Inferior parietal cortex (tissue), 1 donor: Measurements from ENCODE around the gene GRB14.
A peak's percentile ranks its signal among the peaks of the same experiment; 100 is the strongest.
"Not testable (repeated sequence)": the region's sequence is repeated elsewhere in the genome, so short reads cannot be mapped to it uniquely, and the experiment has no call there.

Source experiments
- DNase-seq: peaks from one replicate; pipeline ENCODE4 v3.0.0-alpha.2; 2016; ENCODE audit errors: extremely low spot score

GRB14 gene

DNA sequence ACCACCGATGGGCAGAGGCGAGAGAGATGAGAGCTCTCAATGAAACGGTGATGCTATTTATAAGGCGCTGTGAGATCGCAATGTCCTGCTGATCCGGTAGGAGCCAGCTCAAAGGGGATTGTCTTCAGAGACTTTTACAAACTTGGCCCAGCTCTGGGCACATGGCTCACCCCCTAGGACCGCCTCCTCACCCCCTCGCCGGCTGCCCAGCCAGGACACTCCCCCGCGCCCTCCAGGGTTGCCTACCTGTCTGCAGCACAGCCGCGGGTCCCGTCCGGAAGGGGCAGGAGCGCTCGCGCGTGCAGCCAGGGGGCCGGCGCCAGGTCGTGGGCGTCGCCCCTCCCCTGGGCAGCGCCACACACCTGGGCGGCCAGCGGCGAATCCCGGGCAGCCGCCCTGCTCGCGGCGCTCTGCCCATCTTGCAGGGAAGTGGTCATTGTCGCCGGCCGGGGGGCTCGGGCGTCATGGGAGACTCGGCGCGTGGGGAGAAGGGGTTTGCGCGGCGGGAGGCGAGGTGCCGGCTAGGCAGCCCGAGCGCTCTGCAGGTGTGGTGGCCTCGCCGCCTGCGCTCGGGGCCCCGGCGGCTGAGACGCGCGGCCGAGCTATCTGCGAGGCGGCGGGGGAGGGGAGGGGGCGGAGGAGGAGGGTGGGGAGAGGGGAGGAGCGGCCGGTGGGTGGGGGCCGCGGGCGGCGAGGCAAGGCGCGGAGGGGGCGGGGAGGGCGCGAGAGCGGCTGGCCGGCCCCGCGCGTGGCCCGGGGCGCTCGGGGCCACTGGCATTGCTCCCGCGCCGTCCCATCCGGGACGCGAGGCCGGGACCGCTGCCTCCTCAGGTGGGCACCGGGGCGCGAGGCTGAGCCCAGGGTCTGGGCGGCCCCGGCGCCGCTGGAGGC, at the start of gene GRB14:
TSS of gene GRB14 (minus strand) at position 610 of the 891 bp plus-strand sequence. CDS start at position 437, 173 bp downstream.
- DNase-seq: no peak

DNA sequence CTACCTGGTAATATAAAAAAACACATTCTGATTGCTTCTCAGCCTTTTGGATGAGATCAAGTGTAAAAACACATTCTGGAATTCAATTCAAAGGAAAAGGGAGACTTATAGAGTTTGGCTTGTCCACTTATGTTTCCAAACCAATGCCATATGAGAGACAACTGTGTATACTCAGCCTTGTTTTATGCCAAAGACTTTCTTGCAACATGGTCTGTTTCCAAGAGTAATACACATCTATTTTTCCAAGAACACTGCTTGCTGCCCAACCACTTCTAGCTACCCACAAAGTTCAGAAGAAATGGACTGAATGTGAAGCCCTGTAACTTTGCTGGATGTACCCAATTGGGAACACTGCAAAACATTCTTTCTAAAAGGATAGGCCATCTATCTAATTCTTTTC, 48.0 kb upstream of the GRB14 start:
- DNase-seq: no peak

DNA sequence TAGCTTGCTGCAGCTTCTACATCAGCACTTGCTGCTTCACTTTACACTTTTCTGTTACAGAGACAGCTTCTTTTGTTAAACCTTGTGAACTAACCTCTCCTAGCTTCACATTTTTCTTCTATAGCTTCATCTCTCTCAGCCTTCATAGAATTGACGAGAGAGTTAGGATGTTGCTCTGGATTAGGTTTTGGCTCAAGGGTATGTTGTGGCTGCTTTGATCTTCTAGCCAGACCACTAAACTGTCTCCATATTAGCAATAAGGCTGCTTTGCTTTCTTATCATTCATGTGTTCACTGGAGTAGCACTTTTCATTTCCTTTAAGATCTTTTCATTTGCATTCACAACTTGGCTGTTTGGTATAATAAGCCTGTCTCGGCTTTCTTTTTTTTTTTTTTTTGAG, 46.3 kb upstream of the GRB14 start:
- no peak for DNase-seq

DNA sequence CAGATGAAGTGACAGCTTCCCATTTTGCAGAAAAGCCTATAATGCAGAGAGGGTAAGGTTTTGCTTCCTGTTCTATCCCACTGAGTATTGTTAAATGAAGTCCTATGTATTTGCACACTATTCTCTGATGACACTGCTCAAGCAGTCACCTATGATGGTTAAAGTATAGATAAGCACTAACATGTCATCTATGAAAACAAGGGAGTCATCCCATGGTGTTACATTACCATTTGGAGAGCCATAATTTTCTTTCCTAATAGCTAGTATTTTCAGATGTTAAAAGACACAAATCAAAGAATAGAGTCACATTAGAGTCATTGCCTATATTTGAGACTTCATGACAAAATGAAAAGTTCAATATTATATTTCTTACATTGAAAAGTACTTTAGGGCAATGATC, 42.8 kb upstream of the GRB14 start:
- DNase-seq: no peak

DNA sequence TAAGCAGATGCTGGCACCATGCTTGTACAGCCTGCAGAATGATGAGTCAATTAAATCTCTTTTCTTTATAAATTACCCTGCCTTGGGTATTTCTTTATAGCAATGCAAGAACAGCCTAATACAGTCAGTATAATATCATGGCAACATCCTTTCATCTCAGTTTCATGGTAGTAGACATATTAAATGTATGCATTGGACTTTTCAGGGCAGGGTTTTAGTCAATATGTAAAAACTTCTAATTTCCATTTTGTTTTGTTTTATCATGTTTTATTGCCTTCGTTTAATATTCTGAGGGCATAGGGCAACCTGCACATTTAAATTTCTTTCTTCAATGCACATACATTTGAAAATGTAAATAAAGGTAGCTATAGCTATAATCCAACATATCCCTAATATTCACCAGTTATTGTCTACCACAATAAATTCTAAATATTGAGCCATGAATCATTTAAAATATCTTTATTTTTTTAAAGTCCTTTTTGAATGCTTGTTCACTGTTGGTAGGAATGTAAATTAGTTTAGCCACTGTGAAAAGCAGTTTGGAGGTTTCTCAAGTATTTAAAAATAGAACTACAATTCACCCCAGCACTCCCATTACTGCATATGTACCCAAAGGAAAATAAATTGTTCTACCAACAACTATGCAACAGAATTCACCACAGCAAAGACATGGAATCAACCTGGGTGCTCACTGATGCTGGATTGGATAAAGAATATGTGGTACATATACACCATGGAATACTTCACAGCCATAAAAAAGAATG, 41.8 kb upstream of the GRB14 start:
- no peak for DNase-seq

DNA sequence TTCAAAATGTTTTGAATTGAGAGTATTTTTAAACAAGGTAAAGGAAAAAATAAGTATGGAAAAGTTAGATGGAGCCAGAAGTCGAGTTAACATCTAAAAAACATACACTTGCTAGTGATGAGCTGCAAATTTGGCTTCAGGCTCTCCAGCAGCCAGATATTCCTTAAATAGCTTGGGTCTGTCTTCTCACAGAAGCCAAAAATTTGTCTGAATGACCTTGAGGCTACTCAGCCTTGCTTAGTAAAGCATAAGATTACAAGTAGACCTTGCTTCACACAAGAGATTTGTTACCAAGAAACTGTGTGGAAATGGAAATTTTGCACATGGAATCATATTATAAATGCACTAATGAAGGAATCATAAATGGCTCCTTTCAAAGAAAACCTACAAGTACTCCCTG, 40.8 kb upstream of the GRB14 start:
- no peak for DNase-seq

DNA sequence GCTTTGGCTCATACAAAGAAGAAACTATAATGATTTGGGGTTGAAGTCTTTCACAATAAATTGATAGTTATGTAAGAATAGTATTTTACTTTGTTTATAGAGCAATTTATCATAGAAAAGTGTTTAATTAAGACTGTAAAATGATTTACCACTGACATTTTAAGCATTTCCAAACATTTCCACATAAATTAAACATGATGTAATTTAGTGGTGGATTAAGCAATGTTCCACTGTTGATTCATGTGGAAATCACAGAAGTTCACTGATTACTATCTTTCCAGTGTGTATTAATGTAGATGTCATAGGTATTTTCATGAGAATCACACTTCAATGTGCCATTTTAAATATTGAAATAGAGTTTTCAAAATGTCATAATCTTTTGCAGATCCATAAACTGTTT, 40.1 kb upstream of the GRB14 start:
- no peak for DNase-seq

DNA sequence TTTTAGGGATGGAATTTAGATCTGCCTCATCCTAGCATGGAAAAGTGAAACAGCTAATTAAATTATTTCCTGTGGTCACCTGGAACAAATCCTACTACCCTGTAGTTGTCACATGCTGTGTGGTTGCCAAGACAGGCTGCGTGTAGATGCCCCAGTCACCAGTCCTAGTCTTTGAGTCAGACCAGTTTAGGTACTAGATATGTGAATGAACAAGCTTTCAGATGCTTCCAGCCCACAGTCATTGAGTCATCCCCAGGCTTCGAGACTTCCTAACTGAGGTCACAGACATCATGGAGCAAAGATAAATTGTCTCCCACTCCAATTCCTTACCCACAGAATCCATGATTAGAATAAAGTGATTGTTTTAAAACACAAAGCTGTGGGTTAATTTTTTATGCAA, 35.8 kb upstream of the GRB14 start:
- DNase-seq: no peak

DNA sequence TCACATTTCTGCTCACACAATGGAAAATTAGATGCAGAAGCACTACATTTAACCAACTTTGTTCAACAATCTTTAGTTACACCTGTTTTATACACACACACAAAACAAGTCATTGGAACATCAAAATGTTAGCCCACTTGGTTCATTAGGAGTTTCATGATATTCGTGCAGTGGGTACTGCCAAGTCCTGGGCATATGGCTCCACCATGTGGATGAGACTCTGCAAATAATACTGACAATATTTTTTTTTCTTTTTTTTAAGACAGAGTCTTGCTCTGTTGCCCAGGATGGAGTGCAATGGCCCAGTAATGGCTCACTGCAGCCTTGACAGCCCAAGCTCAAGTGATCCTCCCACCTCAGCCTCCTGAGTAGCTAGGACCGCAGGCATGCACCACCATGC, 34.5 kb upstream of the GRB14 start:
- no peak for DNase-seq

DNA sequence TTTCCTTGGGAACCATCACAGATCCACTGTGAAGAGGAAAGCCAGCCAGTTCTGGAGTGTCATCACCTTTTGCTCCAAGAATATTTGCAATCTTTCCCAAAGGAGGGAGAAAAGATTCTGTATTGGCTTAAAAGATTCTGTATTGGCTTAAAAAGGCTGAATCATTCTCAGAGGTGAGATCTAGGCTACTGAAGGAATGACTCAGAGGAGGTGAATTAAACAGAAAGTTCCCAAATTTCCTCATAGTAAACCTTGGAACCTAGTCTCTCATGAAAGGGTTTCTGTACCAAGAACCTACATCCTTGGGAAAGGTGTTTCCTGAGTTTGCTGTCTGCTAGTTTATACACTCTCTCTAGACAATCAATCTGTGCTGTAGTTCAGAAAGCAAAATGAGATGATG, 34.1 kb upstream of the GRB14 start:
- no peak for DNase-seq

DNA sequence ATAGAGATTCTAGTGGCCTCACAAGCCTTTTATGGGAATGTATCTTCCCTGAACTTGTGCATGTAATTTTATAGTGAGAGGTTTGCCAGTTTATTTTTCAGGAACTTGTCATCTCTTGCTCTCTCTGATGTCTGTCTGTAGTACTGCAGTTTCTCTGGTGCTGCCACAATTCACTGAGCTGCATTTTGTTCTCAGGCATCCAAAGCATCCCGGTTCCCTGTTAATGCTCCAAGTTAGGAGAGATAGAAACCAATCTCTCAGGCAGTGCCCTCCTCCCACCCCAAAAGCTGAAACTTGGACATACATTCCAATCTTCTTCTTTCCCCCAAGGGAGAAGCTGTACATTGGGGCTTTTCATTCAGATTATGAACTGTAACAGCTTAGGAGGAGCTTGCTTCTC, 30.1 kb upstream of the GRB14 start:
- DNase-seq: no peak

DNA sequence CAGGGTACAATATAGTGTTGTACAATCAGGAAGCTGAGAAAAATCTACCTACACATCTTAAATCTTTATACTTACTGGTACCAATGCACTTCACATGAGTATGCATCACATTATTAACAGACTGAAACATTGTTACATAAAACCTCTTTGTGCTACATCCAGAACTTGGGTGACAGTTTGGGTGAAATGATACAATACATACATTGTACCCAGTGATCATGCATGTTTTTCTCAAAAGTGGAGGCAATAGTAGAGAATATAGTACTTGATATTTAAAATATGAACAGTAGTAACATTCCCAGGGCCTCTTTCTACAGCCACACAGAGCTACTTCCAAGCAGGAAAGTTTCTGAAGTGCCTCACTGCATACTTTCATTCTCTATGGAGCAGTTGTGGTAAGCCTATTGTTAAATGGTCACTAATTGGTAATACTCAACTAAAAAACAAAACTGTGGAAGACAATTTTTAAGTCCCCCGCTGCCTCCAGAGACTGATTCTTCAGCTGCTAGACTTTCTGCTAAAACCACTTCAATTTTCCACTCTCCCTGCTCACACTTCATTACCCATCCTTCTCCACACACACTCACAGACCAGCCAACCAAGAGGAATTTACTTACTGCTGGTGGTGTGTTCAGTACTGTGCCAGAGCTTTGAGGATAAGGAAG, 22.9 kb upstream of the GRB14 start:
- no peak for DNase-seq

DNA sequence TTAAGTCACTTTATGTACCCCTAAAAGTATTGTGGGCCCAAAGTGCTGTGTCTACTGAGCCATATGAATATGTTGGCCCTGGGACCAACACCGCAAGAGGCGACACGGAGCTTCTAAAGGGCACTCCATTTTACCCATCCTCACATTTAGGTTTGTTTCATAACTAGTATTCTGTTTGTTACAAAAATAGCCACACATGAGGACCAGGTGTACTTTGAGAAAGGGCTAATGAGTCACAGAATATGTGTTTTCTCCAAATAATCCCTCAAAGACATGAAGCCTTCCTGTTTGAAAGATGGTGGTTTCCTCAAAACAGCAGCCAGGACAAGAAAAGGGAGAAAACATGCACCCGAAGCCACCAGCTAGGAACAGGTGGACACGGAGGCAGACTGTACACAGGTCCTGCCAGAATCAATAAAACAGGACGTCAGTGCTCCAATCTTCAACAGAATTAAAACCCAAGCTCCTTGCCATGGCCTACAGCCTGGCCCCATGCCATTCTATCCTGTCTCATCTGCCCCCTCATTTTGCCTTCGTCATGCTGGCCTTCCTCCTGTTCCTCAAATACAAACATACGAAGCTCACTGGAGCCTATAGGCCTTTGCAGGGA, 21.8 kb upstream of the GRB14 start:
- no peak for DNase-seq

DNA sequence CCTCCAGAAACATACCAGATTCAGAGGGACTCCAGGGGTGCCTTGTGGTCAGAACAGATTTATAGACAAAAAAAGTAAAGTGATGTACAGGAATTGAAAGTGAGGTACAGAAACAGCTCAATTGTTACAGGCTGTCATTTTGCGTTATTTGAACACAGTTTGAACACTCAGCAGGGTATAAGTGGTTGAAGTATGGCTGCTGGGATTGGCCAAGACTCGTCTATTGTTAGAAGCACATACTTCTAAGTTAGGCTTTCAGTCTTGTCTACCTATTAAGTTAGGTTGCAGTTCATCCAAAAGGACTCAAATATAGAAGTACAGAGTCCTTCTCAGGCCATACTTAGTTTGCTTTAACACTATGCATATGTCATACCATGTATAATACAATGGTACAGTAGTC, 21.0 kb upstream of the GRB14 start:
- no peak for DNase-seq

DNA sequence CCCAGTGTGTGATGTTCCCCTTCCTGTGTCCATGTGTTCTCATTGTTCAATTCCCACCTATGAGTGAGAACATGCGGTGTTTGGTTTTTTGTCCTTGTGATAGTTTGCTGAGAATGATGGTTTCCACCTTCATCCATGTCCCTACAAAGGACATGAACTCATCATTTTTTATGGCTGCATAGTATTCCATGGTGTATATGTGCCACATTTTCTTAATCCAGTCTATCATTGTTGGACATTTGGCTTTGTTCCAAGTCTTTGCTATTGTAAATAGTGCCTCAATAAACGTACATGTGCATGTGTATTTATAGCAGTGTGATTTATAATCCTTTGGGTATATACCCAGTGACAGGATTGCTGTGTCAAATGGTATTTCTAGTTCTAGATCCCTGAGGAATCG, 7.0 kb upstream of the GRB14 start:
- not testable (repeated sequence) for DNase-seq

DNA sequence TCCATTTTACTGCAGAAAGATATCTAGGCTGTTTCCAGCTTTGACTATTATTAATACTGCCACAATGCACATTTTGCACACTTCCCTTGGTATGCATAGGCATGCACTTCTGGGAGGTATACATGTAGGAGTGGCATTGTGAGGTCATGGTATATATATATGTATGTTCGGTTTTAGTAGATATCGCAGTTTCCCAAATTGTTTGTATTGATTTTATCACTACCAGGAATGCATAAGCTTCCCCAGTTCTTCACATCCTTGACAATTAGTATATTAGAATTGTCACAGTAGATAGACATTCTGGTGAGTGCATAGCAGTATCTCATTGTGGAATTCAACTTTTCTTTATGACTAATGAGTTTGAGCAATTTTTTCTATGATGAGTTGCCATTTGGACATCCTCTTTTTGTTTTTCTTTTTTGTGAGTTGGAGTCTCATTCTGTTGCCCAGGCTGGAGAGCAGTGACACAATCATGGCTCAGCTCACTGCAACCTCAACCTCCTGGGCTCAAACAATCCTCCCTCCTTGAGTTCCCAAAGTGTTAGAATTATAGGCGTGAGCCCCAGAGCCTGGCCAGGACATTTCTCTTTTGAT, 4.2 kb upstream of the GRB14 start:
- DNase-seq: no peak

DNA sequence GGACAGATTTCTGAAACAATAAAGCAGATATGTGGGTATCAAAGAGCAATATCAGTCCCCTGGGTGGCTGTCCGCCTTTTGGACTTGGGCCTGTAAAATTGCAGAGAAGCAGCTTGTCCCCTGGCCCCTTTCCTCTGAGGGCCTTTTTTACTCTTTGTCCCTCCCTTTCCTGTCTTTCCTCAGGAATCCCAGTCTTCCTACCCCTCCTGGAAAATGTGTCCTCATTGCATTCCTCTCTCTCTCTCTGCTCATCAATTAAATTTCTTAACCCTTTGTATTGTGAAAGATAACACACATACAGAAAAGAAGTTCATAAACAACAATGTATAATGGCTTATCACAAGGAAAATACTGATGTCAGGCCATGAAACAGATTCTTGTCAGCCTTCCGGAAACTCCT, 3.0 kb upstream of the GRB14 start:
- DNase-seq: no peak

DNA sequence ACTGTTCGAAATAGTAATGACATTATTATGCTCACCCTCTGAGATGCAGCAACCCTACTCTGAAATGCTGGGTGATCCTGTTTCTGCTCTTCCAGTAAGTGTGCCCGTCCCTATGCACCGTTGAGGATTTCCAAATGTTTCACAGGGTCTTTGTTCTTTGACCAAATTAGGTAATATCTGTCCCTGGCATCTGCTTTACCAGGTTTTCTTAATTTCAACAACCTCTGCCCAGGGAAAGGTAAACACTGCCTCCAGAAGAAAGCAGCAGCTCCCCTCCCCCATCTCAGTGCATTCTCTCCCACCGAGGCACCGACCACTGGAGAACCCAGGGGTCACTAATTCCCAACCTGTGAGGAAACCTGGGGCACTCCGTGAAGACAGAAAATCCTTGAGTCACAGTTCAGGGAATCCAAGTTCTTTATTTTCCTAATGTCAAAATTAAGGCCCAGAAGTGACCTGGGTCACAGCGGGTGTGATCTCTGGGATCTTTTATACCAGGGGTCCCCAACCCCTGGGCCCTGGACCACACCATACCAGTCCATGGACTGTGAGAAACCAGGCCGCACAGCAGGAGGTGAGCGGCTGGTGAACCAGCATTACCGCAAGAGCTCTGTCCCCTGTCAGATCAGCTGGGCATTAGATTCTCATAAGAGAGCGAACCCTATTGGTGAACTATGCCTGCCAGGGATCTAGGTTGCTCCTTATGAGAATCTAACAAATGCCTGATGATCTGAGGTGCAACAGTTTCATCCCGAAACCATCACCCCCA, 1.2 kb upstream of the GRB14 start:
- DNase-seq: no peak

DNA sequence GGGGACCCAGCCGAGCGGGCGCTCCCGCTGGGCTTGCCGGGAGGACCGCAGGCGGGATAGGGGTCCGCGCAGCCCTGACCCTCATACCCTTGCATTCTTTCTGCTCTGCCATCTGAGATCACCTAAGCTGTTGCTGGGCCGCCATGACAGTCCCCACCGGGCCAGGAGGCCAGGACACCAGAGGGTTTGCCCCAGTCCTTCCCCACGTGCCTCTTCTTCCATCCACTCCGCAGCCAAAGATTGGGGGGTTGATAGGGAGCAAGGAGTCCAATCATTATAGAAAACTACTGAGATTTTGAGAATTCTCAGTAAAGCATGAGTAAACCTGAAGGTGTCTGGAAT, 453 bp upstream of the GRB14 start:
- DNase-seq: no peak

DNA sequence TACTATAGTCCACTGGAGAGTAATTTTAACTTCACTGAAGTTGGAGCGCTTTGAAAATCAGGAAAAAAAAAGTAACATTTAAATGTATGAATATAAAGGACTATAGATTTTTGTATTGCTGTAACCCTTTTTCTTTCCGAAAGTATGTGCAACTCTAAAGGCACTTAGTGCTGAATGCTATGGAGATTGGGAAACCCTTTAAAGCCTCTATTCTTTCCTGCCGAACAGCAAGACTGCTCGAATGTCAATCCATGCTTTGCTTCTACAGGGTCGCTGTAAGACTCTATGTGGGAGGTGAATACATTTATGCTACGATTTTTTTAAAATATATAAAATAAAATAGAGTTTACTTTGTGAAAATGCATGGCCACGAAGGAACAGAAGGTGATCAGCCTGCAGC, 825 bp downstream of the GRB14 start:
- peak; percentile 13 for DNase-seq

DNA sequence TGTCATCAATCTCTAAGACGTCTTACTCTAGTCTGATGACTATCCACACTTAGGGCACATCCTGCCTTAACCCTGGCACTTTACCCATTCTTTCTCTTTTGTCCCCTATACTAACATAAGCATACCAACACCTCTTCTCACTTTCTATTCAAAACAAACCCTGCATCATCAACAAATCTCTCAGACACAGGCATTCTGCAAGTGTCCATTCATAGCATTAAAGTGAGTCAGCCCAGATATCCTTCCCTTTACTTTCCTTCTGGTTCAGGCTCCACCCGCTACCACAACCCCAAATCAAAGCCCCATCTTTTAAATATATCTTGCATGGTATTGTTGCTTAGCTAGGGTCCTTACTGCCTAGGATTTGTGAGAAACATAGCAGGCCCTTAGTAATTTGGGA, 3.8 kb downstream of the GRB14 start:
- DNase-seq: no peak
